SJCRH30 (cell line): Measurements from ENCODE around the gene CD300LB. TPM values are rescaled to one million over a fixed set of nuclear protein-coding genes. Genes with fewer than 3 reads are reported as not detected.
A peak's percentile ranks its signal among the peaks of the same experiment; 100 is the strongest.

Experiments
- DNase-seq, 2 experiments: peaks; one replicate each; pipeline ENCODE4 v3.0.0-alpha.2; 2015 to 2020
- H3K27ac ChIP-seq: fragments of 250-450 bp; sonication (Bioruptor Pico); 2 replicates; pipeline ENCODE4 v1.5.1; 2020; ENCODE audit warnings: mild to moderate bottlenecking, moderate library complexity
- H3K27me3 ChIP-seq: fragments of 250-450 bp; sonication (Bioruptor Pico); 2 replicates; pipeline ENCODE4 v1.5.1; 2020; ENCODE audit warnings: mild to moderate bottlenecking, moderate library complexity
- H3K36me3 ChIP-seq: fragments of 250-450 bp; sonication (Bioruptor Pico); 2 replicates; pipeline ENCODE4 v1.5.1; 2020; ENCODE audit warnings: mild to moderate bottlenecking, moderate library complexity
- H3K4me1 ChIP-seq: fragments of 250-450 bp; sonication (Bioruptor Pico); 2 replicates; pipeline ENCODE4 v1.5.1; 2020; ENCODE audit warnings: mild to moderate bottlenecking, moderate library complexity
- H3K4me3 ChIP-seq: fragments of 250-450 bp; sonication (Bioruptor Pico); 2 replicates; pipeline ENCODE4 v1.5.1; 2020; ENCODE audit warnings: mild to moderate bottlenecking, moderate library complexity
- H3K9me3 ChIP-seq: fragments of 250-450 bp; sonication (Bioruptor Pico); replicated peaks from 2 replicates; pipeline ENCODE4 v1.5.1; 2020; ENCODE audit warnings: mild to moderate bottlenecking, moderate library complexity
- total RNA-seq: library from RNA; depleted of rRNA; stranded (reverse); fragments of >200 nt; shearing (Covaris generic); gene quantifications from 2 replicates; pipeline ENCODE4 v1.2.3, GENCODE V29; 2014

CD300LB gene
- total RNA-seq, 1 experiment from 2014 or later = not detected

DNA sequence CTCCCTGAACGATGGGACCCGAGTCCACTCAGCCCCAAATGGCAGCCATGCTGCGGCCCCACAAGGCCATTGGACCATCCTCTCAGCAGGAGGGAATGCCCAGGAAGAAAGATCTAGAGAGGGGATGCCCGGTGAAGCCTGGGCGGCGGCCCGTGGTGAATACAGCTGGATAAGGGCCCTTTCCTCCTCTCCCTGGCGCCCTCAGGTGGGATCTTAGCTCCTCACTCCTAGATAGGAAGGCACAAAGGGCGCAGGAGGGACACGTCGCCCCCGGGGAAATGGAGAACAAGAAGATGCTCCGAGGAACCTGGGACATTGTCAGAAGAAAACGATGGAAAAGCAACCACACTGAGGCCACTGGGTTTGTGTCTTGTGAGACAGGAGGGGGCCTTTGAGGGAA is 12.1 kb upstream of the CD300LB start:
- no peak for DNase-seq
- Histone ChIP-seq H3K27ac (no peak overlapping the region), H3K9me3 (no peaks in the 10 kb centered on the region), H3K4me1 (no peaks in the 10 kb centered on the region), H3K36me3 (no peaks in the 10 kb centered on the region), H3K27me3 (peaks cover 59% of the 10 kb centered on the region), H3K4me3 (no peak overlapping the region)

DNA sequence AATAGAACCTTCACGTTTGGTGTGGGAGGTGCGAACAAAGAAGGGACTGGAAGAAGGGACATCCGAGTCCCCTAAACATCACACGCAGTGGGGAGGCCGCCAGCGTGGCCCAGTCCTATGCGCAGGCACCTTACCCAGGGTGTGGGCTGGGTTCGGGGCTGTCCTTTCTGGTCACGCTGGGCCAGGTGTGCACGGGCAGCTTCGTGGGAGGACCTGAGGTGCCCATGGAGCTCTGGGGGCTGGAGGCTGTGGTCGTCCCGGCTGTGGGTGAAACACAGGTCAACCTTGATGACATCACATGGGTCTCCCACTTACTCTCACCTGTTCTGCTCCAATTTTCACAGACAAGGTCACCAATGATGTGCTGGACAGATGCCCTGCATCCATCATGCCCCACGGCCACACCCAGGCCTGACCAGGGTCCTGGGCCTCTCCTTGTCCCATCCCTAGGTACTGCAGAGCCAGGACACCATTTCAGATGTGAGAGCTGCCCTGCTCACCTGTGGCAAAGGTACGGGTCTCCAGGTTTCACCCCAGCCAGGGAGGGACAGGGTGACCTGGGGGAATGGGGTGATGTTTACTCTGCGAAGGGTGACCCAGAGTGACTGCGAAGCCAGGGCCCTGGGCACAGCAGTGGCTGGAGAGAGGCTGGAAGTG is 11.6 kb upstream of the CD300LB start:
- H3K27ac ChIP-seq = no peak overlapping the region
- H3K27me3 ChIP-seq = peaks cover 55% of the 10 kb centered on the region
- no peaks in the 10 kb centered on the region for H3K36me3 ChIP-seq
- no peak for DNase-seq
- no peaks in the 10 kb centered on the region for H3K4me1 ChIP-seq
- no peak overlapping the region for H3K4me3 ChIP-seq
- H3K9me3 ChIP-seq = no peaks in the 10 kb centered on the region

DNA sequence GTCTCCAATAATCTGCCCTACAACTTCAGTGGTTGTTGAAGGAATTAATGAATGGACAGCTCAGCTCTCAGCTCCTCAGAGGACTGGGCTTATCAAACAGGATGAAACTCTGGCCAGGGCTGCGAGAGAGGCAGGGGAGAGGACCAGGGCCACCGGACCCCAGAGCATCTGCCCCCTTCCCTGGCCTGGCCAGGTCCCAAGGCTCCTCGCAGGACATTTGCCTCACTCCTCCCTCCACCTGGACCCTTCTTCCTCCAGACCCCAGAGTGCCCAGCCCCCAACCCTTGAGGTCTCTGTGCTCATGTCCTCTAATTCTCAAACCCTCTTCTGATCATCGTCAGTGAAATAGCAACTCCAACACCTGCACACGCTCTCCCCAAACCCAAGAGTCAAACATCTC is 10.9 kb upstream of the CD300LB start:
- DNase-seq = no peak
- H3K27me3 ChIP-seq = peaks cover 51% of the 10 kb centered on the region

DNA sequence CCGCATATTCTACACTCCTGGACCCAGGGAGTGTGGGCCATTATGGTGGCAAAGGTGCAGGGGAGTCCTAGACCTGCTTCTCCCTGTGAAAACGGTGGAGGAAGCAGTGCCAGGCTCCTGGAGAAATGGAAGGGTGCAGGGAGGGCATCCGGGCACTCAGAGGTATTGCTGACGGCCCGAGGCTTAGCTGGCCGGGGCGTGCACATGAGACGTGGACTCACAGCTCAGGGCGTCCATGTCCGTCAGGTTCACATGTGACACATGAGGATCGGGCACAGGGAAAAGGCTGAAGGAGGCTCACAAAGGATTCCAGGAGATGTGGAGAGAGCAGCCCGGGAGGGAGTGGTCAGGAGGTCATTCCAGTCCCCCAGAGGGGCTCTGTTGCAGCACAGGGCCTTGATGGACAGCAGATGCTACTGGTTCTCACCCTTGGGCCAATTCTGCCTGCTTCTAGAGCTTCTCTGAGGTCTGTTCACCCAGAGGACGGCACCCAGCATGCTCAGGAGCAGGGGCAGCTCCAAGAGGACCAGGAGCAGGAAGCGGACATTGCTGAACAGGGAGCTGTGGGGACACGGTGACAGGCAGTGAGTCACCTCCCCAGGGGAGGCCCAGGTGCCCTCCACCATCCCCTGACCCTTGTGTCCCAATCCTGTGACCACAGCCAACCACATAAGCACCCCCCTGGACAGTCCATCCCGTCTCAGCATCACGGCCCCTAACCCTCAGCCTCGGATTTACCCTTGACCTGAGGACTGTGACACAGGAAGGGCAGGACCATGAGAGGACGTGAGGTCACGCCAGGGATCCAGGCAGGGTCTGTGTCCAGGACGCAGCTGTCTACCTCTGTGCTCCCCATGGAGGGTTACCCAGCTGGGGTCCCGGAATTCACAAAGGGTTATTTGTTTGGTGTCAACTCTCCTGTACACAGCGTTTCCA is 10.2 kb upstream of the CD300LB start:
- Histone ChIP-seq H3K27me3 (peaks cover 51% of the 10 kb centered on the region), H3K27ac (no peak overlapping the region), H3K4me3 (no peak overlapping the region), H3K4me1 (no peaks in the 10 kb centered on the region), H3K36me3 (no peaks in the 10 kb centered on the region), H3K9me3 (no peaks in the 10 kb centered on the region)
- DNase-seq = no peak

More for the DNA sequence above, 10.9 kb upstream of the CD300LB start:
- H3K36me3 ChIP-seq = no peaks in the 10 kb centered on the region
- H3K27ac ChIP-seq = no peak overlapping the region
- no peaks in the 10 kb centered on the region for H3K9me3 ChIP-seq
- no peak overlapping the region for H3K4me3 ChIP-seq
- no peaks in the 10 kb centered on the region for H3K4me1 ChIP-seq

GRCh38 chr17:74539281-74539820 is 8.1 kb upstream of the CD300LB start:
- Histone ChIP-seq H3K27ac (no peak overlapping the region), H3K4me3 (no peak overlapping the region), H3K27me3 (peaks cover 40% of the 10 kb centered on the region), H3K9me3 (0 out of 2 replicates have a peak, but pooled peaks cover 3% of the 10 kb centered on the region), H3K4me1 (no peaks in the 10 kb centered on the region), H3K36me3 (no peaks in the 10 kb centered on the region)
- no peak for DNase-seq

DNA sequence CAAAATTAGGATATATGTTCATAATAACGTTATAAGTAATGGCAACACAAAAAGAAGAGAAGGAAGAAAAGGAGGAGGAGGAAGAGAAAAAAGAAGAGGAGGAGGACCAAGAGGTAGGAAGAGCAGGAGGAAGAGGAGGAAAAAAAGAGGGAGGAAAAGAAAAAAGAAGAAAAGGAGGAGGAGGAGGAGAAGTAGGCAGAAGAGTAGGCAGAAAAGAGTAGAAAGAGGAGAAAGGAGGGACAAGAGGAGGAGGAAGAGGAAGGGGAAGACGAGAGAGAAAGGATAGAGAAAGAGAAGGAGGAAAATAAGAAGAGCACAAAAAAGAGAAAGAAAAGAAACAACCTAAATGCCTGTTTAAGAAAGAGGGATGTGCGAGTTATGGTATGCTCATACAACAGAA is 5.6 kb upstream of the CD300LB start:
- H3K4me1 ChIP-seq = no peaks in the 10 kb centered on the region
- no peak for DNase-seq
- no peak overlapping the region for H3K4me3 ChIP-seq
- H3K9me3 ChIP-seq = 0 out of 2 replicates have a peak, but pooled peaks cover 3% of the 10 kb centered on the region
- peaks cover 35% of the 10 kb centered on the region for H3K27me3 ChIP-seq
- H3K36me3 ChIP-seq = no peaks in the 10 kb centered on the region
- no peak overlapping the region for H3K27ac ChIP-seq

- Histone ChIP-seq H3K9me3 (0 out of 2 replicates have a peak, but pooled peaks cover 3% of the 10 kb centered on the region), H3K4me3 (no peak overlapping the region), H3K27ac (no peak overlapping the region), H3K4me1 (no peaks in the 10 kb centered on the region), H3K27me3 (peaks cover 20% of the 10 kb centered on the region), H3K36me3 (no peaks in the 10 kb centered on the region)
- peak; percentile 3 to 15 for DNase-seq
These were observed 840 bp upstream of the CD300LB start for GRCh38 chr17:74532115-74532514.

DNA sequence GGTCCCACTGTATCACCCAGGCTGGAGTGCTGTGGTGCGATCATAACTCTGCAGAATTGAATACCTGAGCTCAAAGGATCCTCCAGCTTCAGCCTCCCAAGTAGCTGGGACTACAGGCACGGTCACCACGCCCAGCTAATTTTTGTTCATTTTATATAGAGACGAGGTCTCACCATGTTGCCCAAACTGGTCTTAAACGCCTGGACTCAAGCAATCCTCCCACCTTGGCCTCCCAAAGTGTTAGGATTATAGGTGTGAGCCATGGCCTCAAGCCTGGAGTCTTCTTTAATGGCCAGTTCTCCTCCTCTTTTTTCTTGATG is 484 bp downstream of the CD300LB start:
- Histone ChIP-seq H3K36me3 (no peaks in the 10 kb centered on the region), H3K9me3 (0 out of 2 replicates have a peak, but pooled peaks cover 3% of the 10 kb centered on the region), H3K4me3 (no peak overlapping the region), H3K4me1 (no peaks in the 10 kb centered on the region), H3K27ac (no peak overlapping the region), H3K27me3 (peaks cover 15% of the 10 kb centered on the region)
- no peak for DNase-seq

DNA sequence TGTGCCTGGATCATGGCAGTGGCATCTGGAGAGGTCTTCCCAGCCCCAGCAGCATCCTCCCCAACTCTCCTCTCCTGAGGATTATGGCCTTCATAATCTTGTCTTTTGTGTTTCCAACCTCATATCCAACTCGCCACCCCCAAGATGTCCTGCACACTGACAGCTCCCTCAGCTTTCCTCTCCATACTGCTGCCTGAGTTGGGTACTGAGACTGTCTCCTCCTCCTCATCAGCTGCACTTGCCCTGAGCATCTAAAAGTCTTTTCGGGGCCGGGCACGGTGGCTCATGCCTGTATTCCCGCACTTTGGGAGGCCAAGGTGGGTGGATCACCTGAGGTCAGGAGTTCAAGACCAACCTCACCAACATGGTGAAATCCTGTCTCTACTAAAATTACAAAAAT is 2.0 kb downstream of the CD300LB start:
- no peaks in the 10 kb centered on the region for H3K36me3 ChIP-seq
- no peaks in the 10 kb centered on the region for H3K9me3 ChIP-seq
- H3K4me3 ChIP-seq = no peak overlapping the region
- H3K27me3 ChIP-seq = peaks cover 13% of the 10 kb centered on the region
- H3K4me1 ChIP-seq = no peaks in the 10 kb centered on the region
- peak in 1 of 2 experiments; percentile 2 for DNase-seq
- no peak overlapping the region for H3K27ac ChIP-seq

GRCh38 chr17:74528491-74529199 is 2.6 kb downstream of the CD300LB start:
- no peaks in the 10 kb centered on the region for H3K9me3 ChIP-seq

GRCh38 chr17:74527756-74528155 is 3.5 kb downstream of the CD300LB start:
- H3K9me3 ChIP-seq = no peaks in the 10 kb centered on the region
- H3K27me3 ChIP-seq = peaks cover 25% of the 10 kb centered on the region
- H3K4me3 ChIP-seq = no peak overlapping the region
- DNase-seq = no peak
- no peaks in the 10 kb centered on the region for H3K4me1 ChIP-seq
- H3K27ac ChIP-seq = no peak overlapping the region
- no peaks in the 10 kb centered on the region for H3K36me3 ChIP-seq

More at GRCh38 chr17:74528491-74529199, 2.6 kb downstream of the CD300LB start:
- H3K27ac ChIP-seq = no peak overlapping the region
- peaks cover 16% of the 10 kb centered on the region for H3K27me3 ChIP-seq
- no peaks in the 10 kb centered on the region for H3K4me1 ChIP-seq
- no peak for DNase-seq
- H3K4me3 ChIP-seq = no peak overlapping the region
- H3K36me3 ChIP-seq = no peaks in the 10 kb centered on the region

GRCh38 chr17:74527081-74527480 is 4.2 kb downstream of the CD300LB start:
- Histone ChIP-seq H3K36me3 (no peaks in the 10 kb centered on the region), H3K9me3 (no peaks in the 10 kb centered on the region), H3K4me1 (no peaks in the 10 kb centered on the region), H3K4me3 (no peak overlapping the region), H3K27ac (no peak overlapping the region), H3K27me3 (peaks cover 23% of the 10 kb centered on the region)
- DNase-seq = no peak

DNA sequence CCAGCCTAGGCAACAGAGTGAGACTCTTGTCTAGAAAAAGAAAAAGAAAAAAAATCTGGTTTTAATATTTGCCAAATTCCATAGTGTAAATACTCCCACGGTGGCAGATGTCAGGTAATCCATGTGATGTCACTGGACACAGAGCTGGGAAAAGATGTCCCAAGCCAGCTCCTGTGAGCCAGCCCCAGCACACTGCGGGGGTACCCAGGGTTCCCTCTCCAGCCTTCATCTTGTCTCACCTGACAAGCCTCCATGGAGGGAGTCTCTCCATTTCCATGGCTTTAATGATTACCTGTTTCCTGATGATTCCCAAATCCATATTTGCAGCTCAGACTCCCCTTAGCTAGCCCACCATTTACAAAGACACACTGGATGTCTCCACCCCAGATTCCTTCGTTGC is 4.6 kb downstream of the CD300LB start:
- Histone ChIP-seq H3K27ac (no peak overlapping the region), H3K4me1 (no peaks in the 10 kb centered on the region), H3K36me3 (no peaks in the 10 kb centered on the region), H3K9me3 (no peaks in the 10 kb centered on the region), H3K27me3 (peaks cover 24% of the 10 kb centered on the region), H3K4me3 (no peak overlapping the region)
- DNase-seq = no peak

DNA sequence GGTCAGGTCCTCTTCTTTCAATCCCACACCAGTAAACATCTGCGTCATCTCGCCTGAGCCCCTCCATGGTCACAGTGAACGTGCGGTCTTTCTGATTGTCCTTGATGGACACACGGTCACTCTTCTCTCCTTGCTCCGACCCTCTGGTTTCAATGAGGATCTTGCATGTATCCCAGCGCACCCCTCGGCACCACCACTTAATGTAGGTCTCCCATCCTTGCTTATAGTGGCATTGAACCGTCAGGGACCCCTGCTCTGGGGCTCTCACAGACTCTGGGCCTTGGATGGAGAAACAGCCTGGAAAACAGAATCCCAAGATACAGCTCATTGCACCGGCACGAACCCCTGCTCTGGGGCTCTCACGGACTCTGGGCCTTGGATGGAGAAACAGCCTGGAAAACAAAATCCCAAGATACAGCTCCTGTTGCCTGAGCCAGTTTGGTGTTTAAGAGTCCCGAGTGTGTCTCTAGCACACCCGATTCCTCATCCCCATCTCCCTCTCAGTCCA is 5.4 kb downstream of the CD300LB start:
- Histone ChIP-seq H3K9me3 (no peaks in the 10 kb centered on the region), H3K27me3 (peaks cover 24% of the 10 kb centered on the region), H3K4me1 (no peaks in the 10 kb centered on the region), H3K4me3 (no peak overlapping the region), H3K36me3 (no peaks in the 10 kb centered on the region), H3K27ac (no peak overlapping the region)
- DNase-seq = no peak

- Histone ChIP-seq H3K4me3 (no peak overlapping the region), H3K27me3 (peaks cover 24% of the 10 kb centered on the region), H3K9me3 (no peaks in the 10 kb centered on the region), H3K36me3 (no peaks in the 10 kb centered on the region), H3K27ac (no peak overlapping the region), H3K4me1 (no peaks in the 10 kb centered on the region)
- no peak for DNase-seq
These were observed 5.9 kb downstream of the CD300LB start for GRCh38 chr17:74525465-74525725.
